GM18499 (cell line): ENCODE results near the gene XRCC1.

ENCODE experiments used
- ATAC-seq: cut with Tn5 transposase; IDR thresholded peaks from one replicate; pipeline ENCODE4 v1.9.1; 2021; ENCODE audit warnings: moderate number of reproducible peaks; ENCODE audit not compliant: insufficient read depth, unreplicated experiment

Gene XRCC1

DNA sequence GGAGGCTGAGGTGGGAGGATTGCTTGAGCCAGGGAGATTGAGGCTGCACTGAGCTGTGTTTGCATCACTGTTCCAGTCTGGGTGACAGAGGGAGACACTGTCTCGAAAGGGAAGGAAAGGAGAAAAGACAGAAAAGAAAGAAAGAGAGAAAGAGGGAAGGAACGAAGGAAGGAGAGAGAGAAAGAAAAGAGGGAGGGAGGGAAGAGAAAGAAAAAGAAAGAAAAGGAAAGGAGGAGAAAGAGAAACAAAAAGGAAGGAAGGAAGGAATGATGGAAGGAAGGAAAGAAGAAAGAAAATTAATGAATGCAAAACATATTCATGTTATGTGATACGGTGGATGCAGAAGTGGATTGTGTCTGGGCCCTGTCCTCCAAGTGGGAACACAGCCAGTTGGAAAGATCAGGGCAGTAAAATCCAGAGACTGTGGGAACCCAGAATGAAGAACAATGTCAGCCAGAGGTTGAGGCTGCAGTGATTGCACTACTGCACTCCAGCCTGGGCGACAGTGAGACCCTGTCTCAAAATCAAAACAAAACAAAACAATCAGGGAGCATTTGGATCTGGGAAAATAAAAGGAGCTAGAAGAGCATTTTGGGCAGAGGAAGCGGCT is 77.0 kb downstream of the XRCC1 start:
- no peak for ATAC-seq

DNA sequence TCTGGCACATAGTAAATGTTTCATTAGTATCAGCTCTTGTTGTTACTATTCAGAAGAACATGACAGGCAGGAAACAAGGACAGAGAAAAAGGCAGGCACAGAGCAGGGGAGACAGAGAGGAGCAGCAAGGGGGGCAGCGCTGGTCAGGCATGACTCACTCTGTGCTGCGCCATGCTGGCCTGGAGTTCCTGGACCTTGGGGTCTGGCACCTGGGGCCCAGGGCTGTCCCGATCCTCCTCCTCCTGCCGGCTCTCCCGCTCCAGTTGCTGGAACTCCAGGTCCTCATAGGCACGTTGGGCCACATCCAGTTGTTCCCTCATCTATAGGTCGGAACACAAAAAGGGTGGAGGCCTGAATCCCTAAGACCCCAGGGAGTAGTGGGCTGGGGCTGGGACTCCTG is 78.4 kb downstream of the XRCC1 start:
- ATAC-seq = no peak

DNA sequence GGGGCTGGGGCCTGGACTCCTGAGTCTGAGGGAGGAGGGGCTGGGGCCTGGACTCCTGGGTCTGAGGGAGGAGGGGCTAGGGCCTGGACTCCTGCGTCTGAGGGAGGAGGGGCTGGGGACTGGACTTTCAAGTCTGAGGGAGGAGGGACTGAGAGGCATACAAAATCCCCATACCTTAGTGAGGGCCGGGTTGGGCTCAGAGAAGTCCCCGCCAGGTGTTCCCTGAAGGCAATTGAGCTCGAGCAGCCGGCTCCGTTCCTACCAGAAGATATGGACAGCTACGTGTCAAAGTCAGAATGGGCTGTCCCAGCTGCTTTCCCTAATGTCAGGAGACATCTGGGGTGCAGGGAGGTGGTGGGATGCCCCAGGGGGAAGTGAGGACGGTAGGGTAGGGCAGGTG is 80.2 kb downstream of the XRCC1 start:
- no peak for ATAC-seq
